Left colon (tissue), 2 donors: ENCODE measurements around the gene CDH10. TPM values are rescaled to one million over a fixed set of nuclear protein-coding genes. Genes with fewer than 3 reads are reported as not detected.

Source experiments
- ATAC-seq: fragments of 200-7000 bp; cut with Tn5 transposase; one replicate; pipeline ENCODE4 v1.9.1; 2020; ENCODE audit warnings: mild to moderate bottlenecking, moderate library complexity
- DNase-seq, 2 donors: peaks; one replicate each; pipeline ENCODE4 v3.0.0-alpha.2; 2020
- intact Hi-C, 2 donors: fragments of 100-400 bp; cut with DNase I in 1 of 2; cut with micrococcal nuclease in 1 of 2; formaldehyde crosslinking; loops; one replicate each; pipeline versions ENCODE4 v1.11.2 to v1.14.0; 2022; cut with DNase I, micrococcal nuclease
- total RNA-seq, 2 donors: library from RNA; stranded (reverse); fragmentation: NEBNext Ultra II Directional; extraction: Animal tissue kit (Norgen Biotek cat#: 25700); gene quantifications; one replicate each; pipeline ENCODE4 v1.2.1, GENCODE V29; 2021
- donor health status: DM: no; HTN: no; CAD: no.
- donor health status: DM: yes; HTN: yes; CAD: no.

CDH10 gene
- total RNA-seq, 2 donors from 2014 or later: 0.14 to 0.15 TPM

- no peak for DNase-seq
- ATAC-seq: no peak
- intact Hi-C loops: no loop called here
Observed at GRCh38 chr5:24609706-24610105, 35.1 kb downstream of the CDH10 start.

- intact Hi-C loops: no loop called here
- DNase-seq: no peak
- ATAC-seq: no peak
Observed at GRCh38 chr5:24606971-24607370, 37.8 kb downstream of the CDH10 start.

GRCh38 chr5:24602188-24602587 lies 42.6 kb downstream of the CDH10 start:
- intact Hi-C loops: no loop called here
- ATAC-seq: no peak
- no peak for DNase-seq

- no peak for ATAC-seq
- intact Hi-C loops: no loop called here
- no peak for DNase-seq
Observed at GRCh38 chr5:24598956-24599355, 45.8 kb downstream of the CDH10 start.

GRCh38 chr5:24595329-24595728 lies 49.4 kb downstream of the CDH10 start:
- intact Hi-C loops: no loop called here
- DNase-seq: no peak
- ATAC-seq: no peak

- no peak for DNase-seq
- no peak for ATAC-seq
- intact Hi-C loops: no loop called here
Observed at GRCh38 chr5:24591426-24591825, 53.4 kb downstream of the CDH10 start.

- DNase-seq (no peak), ATAC-seq (no peak)
- intact Hi-C loops: no loop called here
Observed at GRCh38 chr5:24589566-24589965, 55.2 kb downstream of the CDH10 start.

GRCh38 chr5:24585751-24586150 lies 59.0 kb downstream of the CDH10 start:
- intact Hi-C loops: no loop called here
- ATAC-seq (no peak), DNase-seq (no peak)

GRCh38 chr5:24571302-24571701 lies 73.5 kb downstream of the CDH10 start:
- DNase-seq (no peak), ATAC-seq (no peak)
- intact Hi-C loops: no loop called here

- intact Hi-C loops: no loop called here
- no peak for ATAC-seq
- DNase-seq: no peak
Observed at GRCh38 chr5:24566933-24567332, 77.8 kb downstream of the CDH10 start.

GRCh38 chr5:24555229-24555628 lies 89.5 kb downstream of the CDH10 start:
- intact Hi-C loops: no loop called here
- DNase-seq (no peak), ATAC-seq (no peak)

GRCh38 chr5:24547132-24547531 lies 97.6 kb downstream of the CDH10 start:
- ATAC-seq (no peak), DNase-seq (no peak)
- intact Hi-C loops: no loop called here

- DNase-seq (no peak), ATAC-seq (no peak)
- intact Hi-C loops: no loop called here
Observed at GRCh38 chr5:24539613-24540012, 105.2 kb downstream of the CDH10 start.

GRCh38 chr5:24538346-24538745 lies 106.4 kb downstream of the CDH10 start:
- intact Hi-C loops: no loop called here
- ATAC-seq: no peak
- DNase-seq: no peak

- intact Hi-C loops: no loop called here
- DNase-seq (no peak), ATAC-seq (no peak)
Observed at GRCh38 chr5:24535646-24536045, 109.1 kb downstream of the CDH10 start.

GRCh38 chr5:24530906-24531305 lies 113.9 kb downstream of the CDH10 start:
- intact Hi-C loops: no loop called here
- DNase-seq (no peak), ATAC-seq (no peak)

GRCh38 chr5:24525414-24525813 lies 119.4 kb downstream of the CDH10 start:
- ATAC-seq (no peak), DNase-seq (no peak)
- intact Hi-C loops: no loop called here

GRCh38 chr5:24512423-24512822 lies 132.4 kb downstream of the CDH10 start:
- no peak for ATAC-seq
- DNase-seq: no peak
- intact Hi-C loops: no loop called here

- intact Hi-C loops: no loop called here
- ATAC-seq: no peak
- DNase-seq: no peak
Observed at GRCh38 chr5:24510523-24510988, 134.2 kb downstream of the CDH10 start.

- DNase-seq (no peak), ATAC-seq (no peak)
- intact Hi-C loops: no loop called here
Observed at GRCh38 chr5:24509943-24510342, 134.8 kb downstream of the CDH10 start.

- intact Hi-C loops: no loop called here
- DNase-seq (no peak), ATAC-seq (no peak)
Observed at GRCh38 chr5:24505258-24505657, 139.5 kb downstream of the CDH10 start.
